GM19035 (cell line): ENCODE data around the gene TAS1R3.

Experiments
- ATAC-seq: cut with Tn5 transposase; IDR thresholded peaks from one replicate; pipeline ENCODE4 v1.9.1; 2021; ENCODE audit not compliant: unreplicated experiment

TAS1R3 gene

DNA sequence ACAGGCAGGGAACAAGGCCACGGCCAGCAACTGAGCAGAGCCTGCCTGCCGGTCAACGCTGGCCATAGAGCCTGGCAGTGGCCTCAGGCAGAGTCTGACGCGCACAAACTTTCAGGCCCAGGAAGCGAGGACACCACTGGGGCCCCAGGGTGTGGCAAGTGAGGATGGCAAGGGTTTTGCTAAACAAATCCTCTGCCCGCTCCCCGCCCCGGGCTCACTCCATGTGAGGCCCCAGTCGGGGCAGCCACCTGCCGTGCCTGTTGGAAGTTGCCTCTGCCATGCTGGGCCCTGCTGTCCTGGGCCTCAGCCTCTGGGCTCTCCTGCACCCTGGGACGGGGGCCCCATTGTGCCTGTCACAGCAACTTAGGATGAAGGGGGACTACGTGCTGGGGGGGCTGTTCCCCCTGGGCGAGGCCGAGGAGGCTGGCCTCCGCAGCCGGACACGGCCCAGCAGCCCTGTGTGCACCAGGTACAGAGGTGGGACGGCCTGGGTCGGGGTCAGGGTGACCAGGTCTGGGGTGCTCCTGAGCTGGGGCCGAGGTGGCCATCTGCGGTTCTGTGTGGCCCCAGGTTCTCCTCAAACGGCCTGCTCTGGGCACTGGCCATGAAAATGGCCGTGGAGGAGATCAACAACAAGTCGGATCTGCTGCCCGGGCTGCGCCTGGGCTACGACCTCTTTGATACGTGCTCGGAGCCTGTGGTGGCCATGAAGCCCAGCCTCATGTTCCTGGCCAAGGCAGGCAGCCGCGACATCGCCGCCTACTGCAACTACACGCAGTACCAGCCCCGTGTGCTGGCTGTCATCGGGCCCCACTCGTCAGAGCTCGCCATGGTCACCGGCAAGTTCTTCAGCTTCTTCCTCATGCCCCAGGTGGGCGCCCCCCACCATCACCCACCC is at the start of gene TAS1R3:
Gene TAS1R3 (plus strand): TSS at position 213 of the 898 bp plus-strand sequence. CDS start 66 bp downstream, at position 279.
- no peak for ATAC-seq

DNA sequence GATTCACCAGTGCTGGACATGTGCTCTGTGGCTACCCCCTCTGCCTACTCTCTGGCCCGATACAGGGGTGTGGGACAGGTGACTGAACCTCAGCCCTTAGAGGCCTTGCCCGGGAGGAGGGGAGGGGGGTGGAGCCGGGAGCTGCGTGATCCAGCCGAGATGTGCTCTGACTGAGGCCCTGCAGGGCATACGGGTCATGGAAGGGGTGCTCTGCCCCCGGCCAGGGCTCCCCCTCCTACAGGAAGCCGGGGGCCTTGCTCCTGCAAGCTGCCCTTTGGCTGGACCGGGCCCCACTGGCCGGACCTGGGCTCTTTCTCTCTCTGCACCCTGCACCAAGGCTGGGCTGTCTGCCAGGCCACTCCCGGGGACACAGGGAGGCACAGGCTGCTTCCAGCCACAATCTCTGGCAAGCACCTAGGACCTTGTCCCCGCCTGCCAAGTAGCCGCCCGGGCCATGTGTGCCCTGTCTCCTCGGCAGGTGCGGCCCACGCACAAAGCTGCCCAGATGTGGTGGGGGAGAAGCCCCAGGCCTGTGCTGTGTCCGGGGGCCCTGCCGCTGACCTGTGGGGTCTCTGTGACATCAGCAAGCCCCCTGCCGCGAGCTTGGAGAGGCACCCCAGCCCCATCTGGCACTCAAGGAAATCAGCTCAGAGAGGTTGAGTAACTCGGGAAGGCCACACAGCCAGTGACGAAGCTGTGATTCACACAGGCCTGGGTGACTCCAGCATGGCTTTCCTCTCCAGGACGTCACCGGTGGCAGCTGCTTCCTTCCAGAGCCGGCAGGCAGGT is 49.4 kb upstream of the TAS1R3 start:
- ATAC-seq: no peak

DNA sequence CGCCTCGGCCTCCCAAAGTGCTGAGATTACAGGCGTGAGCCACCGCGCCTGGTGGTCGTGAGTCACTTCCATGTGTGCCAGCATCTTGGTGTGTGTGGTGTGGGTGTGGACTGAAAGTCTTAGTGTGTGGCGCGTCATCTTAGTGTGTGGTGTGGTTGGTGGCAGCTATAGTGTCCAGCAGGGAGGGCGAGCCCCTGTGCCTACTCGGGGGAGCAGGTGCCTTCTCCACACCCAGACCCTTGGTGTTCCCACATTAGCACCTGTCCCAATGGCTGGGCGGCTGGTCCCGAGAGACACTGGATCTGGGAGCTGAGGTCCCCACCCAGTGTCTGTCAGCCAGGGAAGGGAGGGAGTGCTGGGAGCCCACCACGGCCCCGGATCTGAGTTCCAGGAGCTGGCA is 48.1 kb upstream of the TAS1R3 start:
- no peak for ATAC-seq

DNA sequence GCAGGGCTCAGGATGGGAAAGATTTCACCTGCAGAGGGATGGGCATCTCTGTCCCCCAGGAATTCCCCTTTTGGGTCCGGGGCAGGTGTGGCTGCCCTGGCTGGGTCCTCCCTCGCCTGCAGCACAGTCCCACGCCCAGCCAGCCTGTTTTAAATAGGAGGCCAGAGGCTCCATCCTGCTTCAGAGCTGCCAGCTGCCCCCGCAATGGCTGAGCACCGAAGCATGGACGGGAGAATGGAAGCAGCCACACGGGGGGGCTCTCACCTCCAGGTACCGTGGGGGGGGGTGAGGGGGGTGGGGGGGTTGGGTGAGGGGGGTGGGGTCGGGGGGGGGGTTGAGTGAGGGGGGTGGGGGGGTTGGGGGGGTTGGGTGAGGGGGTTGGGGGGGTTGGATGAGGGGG is 47.3 kb upstream of the TAS1R3 start:
- ATAC-seq: no peak

DNA sequence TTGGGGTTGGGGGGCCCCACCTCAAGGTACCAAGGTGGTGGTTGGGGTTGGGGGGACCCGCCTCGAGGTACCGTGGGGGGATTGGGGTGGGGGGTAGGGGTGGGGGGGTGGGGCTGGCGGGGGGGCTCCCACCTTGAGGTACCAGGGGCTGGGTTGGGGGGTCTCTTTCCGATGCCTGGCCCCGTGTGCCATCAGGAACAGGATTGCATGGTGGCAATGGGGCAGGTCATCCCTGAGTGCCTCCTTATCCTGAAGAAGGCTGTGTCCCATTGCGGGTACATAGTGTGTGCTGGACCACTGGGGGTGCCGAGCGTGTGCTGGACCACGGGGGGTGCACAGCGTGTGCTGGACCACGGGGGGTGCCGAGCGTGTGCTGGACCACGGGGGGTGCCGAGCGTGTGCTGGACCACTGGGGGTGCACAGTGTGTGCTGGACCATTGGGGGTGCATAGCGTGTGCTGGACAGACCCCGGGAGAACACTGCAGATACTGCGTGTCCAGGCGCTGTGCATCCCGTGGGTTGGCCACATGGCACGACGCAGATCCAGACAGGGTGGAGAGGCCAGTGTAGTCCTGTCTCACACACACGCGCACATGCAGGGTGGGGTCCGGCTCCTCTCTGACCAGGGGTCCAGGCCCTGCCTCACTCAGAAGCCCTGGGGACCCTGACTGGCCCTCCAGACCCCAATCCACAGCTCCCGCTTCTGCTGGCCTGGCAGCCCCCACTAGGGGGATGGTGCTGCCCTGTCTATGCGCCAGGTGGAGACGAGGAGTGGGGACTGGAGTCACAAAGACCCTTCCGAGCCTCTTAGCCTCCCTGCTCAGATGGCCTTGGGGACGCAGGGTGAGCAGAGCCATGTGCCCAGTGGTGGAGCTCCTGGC is 46.6 kb upstream of the TAS1R3 start:
- no peak for ATAC-seq

DNA sequence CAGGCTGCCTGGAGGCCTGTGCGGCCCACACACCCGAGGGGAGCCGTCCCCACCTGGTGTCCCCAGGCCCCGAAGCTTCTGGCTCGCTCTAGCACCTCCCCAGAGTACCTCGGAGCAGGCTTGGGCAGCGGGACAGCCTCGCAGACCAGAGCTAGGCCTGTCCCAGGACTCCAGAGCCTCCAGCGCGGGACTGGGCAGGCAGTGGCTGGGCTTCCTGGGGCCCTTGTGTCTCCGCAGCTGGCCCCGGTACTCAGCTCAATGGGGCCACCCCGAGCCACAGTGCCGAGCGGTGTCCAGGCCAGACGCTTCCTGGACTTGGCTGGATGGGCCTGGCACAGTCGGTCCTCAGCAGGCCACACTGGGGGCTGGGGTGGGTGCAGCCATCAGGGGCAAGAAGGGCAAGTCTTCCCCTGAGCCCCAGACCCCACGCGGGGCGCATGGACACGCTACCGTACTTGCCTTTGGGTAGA is 45.9 kb upstream of the TAS1R3 start:
- ATAC-seq: no peak

DNA sequence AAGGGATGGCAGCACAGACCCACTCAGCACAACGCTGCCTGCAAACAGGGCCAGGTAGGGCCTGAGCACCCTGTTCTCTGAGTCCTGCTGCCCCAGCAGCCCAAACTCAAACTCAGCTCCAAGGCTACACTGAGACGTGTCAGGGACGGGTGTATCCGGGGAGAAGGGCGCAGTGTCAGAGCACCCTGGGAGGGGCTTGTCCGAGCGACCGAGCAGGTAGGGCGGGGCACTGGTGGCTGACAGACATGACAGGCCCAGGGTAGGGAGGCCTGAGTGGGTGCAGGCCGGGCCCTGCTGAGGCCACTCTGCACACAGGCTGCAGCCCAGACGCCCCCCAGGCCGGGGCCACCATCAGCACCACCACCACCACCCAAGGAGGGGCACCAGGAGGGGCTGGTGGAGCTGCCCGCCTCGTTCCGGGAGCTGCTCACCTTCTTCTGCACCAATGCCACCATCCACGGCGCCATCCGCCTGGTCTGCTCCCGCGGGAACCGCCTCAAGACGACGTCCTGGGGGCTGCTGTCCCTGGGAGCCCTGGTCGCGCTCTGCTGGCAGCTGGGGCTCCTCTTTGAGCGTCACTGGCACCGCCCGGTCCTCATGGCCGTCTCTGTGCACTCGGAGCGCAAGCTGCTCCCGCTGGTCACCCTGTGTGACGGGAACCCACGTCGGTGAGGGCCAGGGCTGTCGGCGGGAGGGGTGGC is 45.3 kb upstream of the TAS1R3 start:
- no peak for ATAC-seq

DNA sequence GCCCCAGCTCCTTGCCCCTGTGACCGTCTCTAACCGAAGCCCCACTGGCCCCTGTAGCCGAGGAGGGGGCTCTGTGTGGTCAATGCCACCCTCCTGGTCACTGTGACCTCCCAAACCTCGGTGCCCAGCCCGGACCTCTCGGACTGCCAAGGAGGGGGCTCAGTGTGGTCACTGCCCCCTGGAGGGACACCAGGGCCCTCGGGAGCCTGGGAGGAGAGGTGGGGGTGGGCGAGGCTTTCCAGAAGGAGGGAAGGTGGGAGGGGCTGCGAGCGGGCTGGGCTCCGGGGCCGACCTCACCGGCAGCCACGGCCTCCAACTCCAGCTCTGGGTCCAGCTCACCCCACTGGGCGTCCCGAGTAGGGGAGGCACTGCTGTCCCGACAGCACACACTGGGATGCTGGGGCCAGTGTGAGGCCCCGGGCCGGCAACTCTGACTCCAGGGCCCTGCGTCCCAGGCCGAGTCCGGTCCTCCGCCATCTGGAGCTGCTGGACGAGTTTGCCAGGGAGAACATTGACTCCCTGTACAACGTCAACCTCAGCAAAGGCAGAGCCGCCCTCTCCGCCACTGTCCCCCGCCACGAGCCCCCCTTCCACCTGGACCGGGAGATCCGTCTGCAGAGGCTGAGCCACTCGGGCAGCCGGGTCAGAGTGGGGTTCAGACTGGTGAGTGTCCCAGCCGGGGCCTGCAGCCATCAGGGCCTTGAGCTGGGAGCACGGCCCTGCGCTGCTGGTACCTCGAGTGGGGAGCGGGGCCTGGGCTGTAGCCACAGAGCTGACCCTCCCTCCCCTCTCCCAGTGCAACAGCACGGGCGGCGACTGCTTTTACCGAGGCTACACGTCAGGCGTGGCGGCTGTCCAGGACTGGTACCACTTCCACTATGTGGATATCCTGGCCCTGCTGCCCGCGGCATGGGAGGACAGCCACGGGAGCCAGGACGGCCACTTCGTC is 44.5 kb upstream of the TAS1R3 start:
- no peak for ATAC-seq

DNA sequence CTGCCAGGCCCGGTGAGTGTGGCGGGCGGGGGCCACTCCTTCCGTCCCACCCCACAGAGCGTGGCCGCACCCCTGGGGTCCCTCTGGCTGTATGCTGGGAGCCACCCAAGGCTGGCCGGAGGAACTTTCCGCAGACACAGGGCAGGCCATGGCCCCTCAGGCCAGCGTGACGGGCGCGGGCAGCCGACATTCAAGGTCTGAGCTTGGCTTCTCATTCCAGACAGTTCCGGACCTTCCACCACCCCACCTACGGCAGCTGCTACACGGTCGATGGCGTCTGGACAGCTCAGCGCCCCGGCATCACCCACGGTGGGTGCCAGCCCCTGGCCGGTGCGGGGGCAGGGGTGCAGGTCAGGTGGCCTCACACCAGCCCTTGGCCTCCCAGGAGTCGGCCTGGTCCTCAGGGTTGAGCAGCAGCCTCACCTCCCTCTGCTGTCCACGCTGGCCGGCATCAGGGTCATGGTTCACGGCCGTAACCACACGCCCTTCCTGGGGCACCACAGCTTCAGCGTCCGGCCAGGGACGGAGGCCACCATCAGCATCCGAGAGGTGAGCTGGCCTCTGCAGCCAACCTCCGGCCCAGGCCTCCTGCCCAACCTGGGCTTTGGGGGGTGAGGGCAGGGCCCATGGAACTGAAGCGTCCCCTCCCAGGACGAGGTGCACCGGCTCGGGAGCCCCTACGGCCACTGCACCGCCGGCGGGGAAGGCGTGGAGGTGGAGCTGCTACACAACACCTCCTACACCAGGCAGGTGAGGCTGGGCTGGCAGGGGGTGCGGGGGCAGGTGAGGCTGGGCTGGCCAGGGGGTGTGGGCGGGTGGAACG is 43.6 kb upstream of the TAS1R3 start:
- ATAC-seq: no peak

DNA sequence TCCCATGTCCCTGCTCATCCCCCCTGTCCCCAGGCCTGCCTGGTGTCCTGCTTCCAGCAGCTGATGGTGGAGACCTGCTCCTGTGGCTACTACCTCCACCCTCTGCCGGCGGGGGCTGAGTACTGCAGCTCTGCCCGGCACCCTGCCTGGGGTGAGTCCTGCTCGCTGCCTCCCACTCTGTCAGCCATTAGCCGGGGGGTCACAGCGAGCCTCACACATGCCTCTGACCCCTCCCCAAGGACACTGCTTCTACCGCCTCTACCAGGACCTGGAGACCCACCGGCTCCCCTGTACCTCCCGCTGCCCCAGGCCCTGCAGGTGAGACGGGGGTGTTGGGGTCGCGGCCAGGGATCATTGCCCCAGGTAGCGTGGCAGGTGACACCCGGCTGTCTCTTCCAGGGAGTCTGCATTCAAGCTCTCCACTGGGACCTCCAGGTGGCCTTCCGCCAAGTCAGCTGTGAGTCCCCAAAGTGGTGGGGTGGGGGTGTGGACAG is 40.8 kb upstream of the TAS1R3 start:
- ATAC-seq: no peak

DNA sequence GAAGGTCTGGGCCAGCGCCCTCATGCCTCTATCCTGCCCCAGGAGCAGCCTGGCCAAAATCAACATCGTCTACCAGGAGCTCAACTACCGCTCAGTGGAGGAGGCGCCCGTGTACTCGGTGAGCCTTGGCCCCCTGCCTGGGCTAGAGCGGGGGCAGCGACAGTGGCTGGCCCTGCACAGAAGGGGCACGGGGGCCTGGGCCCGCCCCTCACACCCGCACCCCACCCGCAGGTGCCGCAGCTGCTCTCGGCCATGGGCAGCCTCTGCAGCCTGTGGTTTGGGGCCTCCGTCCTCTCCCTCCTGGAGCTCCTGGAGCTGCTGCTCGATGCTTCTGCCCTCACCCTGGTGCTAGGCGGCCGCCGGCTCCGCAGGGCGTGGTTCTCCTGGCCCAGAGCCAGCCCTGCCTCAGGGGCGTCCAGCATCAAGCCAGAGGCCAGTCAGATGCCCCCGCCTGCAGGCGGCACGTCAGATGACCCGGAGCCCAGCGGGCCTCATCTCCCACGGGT is 40.0 kb upstream of the TAS1R3 start:
- ATAC-seq: no peak

DNA sequence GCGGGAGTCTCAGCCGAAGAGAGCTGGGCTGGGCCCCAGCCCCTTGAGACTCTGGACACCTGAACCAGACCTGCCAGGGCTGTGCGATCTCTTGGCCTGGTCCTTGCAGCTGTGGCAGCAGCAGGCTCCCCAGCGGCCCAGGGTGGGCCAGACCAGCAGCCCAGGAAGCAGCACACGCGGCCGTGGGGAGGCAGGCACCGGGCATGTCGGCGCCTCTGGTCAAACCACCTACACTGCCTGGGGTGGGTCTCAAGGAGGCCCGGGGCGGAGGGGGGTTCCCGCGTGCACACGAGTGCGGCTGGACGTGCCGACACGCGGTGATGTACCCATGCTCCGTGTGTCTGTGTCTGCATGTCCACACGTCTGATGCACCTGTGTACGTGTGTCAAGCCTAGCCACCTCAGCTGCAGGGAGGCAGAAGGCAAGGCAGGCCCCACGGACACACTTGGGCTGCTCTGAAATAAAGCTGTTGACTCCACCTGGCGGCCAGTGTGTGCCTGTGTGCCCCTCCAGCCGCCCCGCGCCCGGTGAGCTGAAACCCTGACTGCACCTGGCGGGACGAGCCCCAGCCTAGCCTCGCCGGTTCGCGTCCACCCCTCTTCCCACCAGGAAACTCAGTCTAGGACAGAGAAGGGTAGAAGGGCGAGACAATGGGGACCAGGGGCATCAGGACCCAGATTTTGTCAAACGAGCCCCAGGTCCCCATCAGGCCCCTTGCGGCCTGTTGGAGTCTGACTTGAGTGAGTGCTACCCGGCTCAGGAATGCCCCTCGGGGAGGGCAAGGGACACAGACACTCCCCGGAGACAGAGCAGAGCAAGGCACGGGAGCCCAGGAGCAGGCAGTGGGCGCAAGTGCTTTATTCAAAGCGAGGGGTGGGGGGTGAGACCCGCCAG is 39.3 kb upstream of the TAS1R3 start:
- no peak for ATAC-seq

DNA sequence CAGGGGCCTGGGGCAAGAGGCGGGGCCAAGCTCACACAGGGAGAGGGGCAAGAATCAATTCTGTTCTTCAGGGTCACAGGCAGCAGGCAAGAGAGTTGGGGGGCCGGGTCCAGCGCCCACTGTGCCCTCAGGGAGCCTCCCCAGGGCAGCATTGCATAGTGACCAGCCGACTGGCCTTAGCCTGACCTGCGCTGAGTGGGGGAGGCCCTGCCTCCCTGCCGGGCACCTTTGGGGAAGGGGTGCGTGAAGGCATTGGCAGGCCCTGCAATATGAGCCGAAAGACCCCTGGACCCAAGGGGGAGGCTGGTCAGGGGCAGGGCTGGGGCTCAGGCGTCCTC is 38.7 kb upstream of the TAS1R3 start:
- no peak for ATAC-seq

DNA sequence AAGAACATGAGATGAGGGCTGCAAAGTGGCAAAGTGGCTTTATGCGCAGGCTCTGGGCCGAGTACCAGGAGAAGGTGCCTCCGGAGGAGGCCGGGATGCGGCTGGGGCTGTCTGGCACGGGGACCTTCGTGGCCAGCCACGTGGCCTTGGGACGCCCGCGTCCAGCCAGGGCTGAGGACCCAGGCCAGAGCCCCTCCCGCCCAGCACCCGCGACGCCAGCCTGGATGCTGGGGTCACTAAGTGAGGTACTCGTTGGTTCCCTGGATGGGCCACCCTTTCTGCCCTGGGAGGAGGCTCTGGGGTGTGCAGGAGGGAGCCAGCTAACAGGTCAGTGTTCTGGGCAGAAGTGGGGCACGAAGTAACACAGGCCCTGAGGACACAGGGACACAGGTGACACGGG is 38.2 kb upstream of the TAS1R3 start:
- ATAC-seq: no peak

DNA sequence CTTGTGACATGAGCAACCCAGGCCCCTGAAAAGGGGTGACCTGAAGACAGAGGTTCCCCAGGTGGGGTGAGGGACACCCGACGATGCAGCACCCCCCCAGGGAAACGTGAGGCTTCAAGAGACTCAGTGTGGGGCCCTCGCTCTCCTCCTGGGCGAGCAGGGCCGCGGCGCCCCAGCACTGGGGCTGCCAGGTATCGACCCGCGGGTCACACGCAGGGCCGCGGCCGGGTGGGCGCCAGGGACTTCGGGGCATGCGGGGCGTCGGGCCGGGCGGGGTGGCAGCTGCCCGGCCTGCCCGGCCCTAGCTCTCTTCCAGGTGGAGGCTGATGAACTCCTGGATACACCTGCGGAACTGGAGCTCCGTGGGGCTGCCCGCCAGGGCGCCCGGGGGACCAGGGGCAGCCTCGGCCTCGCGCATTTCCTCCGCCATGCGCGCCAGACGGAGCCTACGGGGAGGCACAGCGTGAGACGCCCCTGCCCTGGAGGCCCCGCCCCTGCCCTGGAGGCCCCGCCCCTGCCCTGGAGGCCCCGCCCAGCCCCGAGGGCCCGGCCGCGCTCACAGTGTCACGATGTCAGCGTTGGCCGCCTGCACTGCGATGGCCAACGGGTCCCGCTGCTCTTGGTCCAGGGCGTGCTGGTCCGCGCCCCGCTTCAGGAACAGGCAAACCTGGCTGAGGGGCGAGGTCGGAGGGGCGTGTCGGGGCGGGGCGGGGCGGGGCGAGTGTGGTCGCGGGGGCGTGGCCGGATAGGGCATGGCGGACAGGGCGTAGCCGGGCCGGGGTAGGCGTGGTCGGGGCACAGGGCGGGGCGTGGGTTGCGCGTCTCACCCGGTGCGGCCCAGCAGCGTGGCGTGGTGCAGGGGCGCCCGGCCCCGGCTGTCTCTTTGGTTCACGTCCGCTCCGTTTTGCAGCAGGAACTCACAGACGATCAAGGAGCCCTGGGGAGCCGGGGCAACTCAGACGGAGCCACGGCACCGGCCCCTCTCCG is 37.5 kb upstream of the TAS1R3 start:
- no peak for ATAC-seq
